HG03066 (cell line): ENCODE results near the gene FAM76B.
A peak's percentile ranks its signal among the peaks of the same experiment; 100 is the strongest.

Experiments used
- ATAC-seq: cut with Tn5 transposase; IDR thresholded peaks from one replicate; pipeline ENCODE4 v1.9.1; 2021; ENCODE audit warnings: low read depth; ENCODE audit not compliant: unreplicated experiment

Gene FAM76B

GRCh38 chr11:95792700-95793099 lies 3.1 kb upstream of the FAM76B start:
- ATAC-seq, result no peak

- no peak for ATAC-seq
These were observed 2.6 kb upstream of the FAM76B start for GRCh38 chr11:95792200-95792599.

DNA sequence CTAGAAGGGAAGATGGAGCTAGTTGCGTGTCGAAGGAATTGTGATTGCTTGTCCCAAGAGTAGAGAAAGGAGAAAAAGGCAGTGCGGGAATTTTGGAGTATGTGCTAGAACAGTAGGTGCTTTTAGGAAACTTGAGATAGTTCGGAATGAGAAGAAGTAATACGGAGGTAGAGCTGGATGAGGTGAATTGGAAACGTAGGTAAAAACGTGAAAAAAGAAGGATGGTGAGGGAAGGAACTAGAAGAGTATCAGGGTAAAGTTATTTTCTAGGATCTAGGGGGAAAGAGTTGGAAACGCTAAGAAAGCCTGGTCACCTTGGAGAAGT lies 2.1 kb upstream of the FAM76B start:
- ATAC-seq, result no peak

- ATAC-seq, result peak; percentile 7
These were observed 1.5 kb upstream of the FAM76B start for GRCh38 chr11:95790933-95791708.

DNA sequence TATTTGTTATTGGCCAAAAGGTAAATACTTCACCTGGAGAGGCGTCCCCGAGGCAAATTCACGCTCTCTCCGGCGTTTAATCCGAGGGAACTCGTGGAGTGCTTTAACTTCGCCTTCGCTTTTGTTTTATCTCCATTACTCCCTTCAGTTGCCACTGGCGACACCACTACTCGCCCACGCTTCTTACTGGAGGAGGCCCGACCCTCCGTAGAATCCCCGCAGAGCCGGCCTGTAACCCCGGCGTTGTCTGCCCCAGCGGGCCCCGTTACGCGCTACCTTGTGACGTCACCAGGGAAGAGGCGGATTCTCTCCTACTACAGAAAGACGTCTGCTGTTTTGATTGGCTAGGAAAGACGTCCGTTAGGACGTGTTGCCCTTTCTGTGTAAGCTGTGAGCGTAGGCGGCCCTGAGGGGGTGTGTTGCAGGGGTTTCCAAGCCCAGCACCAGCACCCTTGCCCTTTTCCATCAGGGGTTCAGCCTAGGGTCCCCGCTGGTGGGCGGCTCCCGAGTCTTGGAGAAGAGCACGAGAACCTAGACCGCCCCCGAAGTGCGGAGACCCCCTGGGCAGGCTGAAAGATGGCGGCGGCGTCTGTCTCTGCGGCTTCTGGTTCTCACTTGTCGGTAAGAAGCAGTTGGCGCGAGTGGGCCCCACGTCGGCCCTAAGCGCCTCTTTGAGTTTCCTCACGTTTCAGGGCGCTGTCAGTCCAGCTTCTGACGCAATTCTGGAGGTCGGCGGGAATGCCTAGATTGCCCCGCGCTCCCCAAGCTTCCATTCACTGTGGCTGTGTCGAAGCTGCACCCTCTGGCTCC lies 746 bp upstream of the FAM76B start, which contains the start of gene CEP57:
TSS of gene CEP57 (plus strand) at position 376 of the 810 bp plus-strand sequence. CDS start at position 577, 201 bp downstream.
- ATAC-seq, result peak; percentile 65

DNA sequence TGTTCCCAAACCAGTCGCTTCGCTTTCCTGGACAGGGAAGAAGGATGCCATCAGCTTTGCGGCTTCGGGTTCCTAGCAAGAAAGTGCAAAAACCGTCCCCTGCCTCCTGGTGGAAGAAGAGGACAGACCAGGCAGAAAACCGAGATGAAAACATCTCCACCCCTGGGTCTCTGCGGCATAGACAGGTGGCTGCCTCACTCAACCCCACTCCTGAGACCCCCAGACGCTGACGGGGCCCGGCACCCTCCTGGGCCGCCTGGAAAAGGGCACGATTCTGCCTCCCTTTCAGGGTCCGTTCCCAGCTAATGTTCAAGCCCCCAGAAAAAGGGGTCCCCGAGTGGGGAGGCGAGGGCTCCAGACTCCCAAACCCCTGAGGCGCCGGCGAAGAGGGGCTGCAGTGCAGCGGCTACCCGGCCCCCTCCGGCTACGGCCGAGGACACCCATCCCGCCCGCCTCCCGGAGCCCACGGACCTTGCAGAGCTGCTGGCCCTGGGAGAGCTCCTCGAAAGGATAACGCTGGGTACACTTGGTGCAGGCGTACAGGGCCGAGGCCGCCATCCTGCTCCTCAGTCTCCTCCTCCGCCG lies 569 bp downstream of the FAM76B start:
- no peak for ATAC-seq

- ATAC-seq, result no peak
These were observed 9.0 kb downstream of the FAM76B start for GRCh38 chr11:95780544-95780943.

DNA sequence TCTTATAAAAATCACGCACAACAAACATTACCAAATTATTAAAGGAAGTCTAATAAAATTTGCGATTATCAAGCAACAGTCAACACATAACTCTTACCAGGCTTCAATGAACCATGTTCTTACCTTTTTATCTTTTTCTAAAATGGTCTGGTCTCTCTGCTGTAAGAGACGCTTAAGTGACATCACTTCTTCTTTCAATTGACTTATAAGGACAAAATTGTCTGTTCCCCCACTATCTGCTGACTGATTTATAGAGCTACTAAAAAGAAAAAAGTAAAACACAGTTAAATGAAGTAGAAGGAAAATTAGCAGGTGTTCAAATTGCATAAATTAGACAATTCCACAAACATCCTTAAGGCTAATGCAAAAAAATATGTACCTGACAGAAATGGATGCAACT lies 10.9 kb downstream of the FAM76B start:
- no peak for ATAC-seq

DNA sequence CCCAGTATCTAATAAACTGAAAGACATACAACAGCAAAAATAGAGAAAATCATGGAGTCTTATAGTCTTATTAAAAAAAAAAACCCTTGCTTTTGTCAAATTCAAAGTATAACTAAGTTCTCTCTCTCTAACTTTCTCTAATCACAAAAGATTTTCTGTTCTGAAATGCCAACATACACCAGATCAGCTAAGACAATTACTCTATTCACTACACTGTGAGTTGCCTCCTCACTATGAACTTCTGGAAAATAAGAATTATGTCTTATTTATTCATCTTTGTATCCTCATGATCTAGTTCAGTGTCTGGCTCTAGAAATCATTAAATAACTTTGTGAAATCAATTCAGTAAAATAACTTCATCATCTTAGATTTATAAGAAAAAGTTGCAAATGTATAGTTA lies 12.7 kb downstream of the FAM76B start:
- no peak for ATAC-seq

- ATAC-seq, result no peak
These were observed 21.1 kb downstream of the FAM76B start for GRCh38 chr11:95768521-95768920.

DNA sequence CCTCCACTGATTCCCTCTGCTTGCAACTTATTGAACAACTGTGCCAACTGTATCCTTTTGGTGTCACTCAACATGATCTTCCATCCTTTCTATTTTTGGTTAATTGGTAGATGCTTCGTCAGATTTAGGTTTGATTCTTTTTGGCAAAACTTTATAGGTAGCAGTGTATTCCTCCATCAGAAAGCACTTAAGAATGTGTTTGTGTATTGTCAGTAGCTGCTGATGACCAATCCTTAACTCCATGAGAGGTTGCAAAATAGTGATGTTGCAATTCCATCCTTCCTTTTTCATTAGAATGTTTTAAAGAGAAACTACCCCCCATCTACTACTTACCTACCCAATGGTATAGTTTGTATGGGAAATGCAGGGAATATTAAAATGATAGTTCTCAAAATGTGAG lies 22.1 kb downstream of the FAM76B start:
- ATAC-seq, result no peak

DNA sequence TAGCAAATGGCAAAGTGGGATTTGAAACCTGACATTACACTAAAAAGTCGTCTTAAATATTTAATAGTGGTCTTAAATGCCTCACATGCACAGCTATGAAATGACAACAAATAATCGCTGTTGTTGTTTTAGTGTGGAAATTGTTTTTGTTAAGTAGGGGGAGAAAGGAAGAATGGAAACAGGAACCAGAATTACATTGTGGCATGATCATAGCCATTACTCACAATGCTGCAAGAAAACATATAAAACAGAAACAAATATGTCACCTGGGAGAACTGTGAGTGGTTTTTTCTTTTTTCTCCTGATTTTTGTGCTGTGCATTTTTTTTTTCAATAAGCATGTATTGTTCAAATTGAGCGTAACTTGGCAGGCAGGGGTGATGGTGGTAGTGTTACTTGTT lies 22.9 kb downstream of the FAM76B start:
- ATAC-seq, result no peak

DNA sequence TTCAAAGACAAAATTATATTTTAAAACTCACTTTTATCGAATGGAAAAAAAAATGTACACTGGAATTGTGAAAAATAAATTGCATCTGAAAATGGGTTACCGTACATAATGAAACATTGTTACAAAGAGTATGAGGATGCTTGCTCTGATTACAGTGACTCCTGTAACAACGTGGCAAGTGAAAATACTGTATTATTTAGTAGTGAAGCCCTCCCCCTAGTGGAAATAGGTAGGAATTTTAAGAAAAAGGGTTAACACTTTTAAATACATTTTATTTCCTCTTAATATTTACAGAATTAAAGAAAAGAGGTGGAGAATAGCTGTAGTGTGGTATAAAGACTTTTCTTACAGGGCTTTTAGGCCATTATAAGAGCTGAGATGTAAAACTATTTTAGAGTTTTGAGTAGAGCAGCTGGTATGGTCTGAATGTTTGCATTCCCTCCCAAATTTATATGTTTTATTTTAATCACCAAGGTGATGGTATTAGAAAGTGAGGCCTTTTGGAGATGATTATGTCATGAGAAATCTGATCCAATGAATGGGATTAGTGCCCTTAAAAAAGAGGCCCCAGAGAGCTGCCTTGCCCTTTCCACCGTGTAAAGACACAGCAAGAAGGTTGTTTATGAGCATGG lies 25.2 kb downstream of the FAM76B start:
- ATAC-seq, result peak; percentile 62

- no peak for ATAC-seq
These were observed 27.0 kb downstream of the FAM76B start for GRCh38 chr11:95762534-95762933.

DNA sequence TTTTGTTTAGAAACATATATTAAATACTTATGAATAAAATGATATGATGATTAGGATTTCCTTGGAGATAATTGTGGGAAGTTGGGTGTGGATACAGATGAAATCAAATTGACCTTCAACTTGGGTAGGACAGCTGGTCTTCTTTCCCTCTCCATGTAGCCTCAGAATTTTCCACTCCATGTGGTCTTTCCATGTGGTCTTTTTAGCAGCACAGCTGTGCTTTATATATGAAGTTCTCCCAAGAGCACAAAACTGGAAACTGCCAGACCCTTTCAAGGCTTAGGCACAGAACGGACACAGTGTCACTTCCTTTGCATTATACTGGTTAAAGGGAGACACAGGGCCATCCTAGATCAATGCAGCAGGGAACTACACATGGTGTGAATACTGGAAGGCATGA lies 28.6 kb downstream of the FAM76B start:
- no peak for ATAC-seq

- no peak for ATAC-seq
These were observed 38.1 kb downstream of the FAM76B start for GRCh38 chr11:95751515-95751914.

- no peak for ATAC-seq
These were observed 39.5 kb downstream of the FAM76B start for GRCh38 chr11:95750101-95750500.

DNA sequence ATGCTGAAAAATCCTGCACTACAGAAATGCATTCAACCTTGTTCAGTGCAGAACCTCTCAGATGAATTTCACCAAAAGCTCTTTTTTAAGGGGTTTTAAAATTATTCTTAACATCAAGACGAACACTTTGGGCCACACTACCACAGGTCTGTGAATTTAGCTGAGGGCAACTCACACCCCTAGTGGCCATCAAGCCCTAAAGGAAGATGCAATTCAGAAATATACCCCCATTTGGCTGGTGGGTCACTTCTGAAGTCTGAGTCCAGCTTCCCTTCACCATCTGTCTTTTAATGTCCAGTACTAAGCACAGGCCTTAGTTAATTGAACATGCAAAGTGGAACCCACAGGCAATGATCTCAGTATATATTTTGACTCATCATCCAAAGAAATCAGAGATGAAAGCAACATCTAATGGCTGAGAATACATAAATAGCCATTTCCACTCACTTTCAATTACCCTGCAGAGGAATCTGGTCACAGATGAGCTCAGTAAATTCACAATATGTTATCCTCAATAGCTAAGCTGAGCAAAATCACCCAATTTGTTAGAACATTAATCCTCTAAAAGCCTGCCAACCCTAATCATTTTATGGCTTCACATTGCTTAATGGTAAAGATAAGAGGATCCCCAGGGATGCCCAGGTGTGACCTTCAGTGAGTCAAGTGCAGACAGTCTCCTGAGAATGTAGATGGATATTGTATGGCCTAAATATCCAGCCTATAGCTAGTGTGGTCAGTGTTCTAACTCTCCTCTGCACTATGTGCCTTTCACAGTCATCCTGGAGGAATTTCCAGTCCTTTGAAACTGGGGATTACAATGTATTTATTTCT lies 50.3 kb downstream of the FAM76B start:
- ATAC-seq, result no peak

DNA sequence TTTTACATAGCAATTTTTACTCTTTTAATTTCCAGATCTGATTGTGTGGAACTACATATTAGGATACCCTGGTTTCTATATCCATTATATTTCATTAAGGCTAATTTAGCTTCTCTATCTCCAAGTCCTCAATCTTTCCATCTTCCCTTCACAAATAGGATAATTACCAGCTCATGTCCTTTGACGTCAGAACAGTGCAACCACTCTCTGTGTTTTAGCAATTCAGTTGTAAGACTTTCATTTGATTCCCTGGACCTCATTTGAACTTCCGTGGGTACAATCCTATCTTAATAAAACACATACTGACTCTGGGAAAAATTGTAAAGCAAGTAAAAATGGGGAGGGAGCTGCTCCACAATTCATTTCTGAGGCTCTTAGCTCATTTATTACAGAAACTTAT lies 52.8 kb downstream of the FAM76B start:
- no peak for ATAC-seq

DNA sequence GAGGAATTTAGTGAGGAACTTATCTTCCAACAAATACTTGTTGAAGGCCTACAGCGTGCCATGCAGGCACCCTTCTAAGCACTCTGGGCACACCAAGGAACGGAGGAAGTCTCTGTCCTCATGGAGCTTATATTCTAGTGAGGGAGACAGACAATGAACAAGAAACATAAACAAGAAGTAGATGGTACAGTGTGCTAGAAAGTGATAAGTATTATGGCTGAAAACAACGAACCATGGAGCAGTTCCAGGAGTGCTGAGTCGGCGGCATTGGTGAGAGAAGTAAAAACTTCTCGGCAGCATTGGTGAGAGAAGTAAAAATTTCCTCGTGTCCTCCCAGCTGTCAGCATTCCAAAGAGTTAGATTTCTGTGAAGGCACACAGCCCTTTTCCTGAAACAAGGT lies 53.2 kb downstream of the FAM76B start:
- ATAC-seq, result no peak
